ENCODE data around the gene DNAI7.

The DNAI7 gene

DNA sequence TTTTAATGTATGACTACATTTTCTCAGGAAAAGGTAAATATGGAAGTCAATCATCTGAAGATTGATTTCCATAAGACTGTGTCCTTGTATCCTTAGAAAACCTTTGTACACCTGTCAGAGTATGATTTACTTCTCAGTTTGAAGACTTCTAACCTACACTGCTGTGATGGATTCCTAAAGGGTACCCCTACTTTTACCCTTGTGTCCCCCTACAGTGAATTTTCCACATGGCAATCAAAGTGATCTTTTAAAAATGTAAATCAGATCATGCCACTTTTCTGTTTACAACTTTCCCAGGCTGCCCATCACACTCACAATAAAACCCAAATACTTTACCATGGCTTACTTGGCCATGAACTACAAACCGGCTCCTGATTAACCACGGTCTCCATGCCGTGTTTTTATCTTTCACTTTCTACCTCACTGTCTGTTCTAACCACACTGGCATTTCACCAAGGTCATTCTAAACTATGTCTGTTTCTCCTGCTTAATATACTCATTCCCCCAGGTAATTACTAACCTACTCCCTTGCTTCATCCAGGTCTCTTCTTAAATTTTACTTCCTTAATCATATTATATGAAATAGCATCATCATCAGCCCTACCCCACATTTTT is 8.1 kb downstream of the DNAI7 start:
- CTCF ChIA-PET, result no interaction called here
- POLR2A ChIA-PET (ENCODE audit: low non-redundant PET), result no interaction called here
- no peak overlapping the region for H3K27ac ChIP-seq
- no peak for DNase-seq (ENCODE audit: low spot score)
- TF ChIP-seq, protein P1, sequence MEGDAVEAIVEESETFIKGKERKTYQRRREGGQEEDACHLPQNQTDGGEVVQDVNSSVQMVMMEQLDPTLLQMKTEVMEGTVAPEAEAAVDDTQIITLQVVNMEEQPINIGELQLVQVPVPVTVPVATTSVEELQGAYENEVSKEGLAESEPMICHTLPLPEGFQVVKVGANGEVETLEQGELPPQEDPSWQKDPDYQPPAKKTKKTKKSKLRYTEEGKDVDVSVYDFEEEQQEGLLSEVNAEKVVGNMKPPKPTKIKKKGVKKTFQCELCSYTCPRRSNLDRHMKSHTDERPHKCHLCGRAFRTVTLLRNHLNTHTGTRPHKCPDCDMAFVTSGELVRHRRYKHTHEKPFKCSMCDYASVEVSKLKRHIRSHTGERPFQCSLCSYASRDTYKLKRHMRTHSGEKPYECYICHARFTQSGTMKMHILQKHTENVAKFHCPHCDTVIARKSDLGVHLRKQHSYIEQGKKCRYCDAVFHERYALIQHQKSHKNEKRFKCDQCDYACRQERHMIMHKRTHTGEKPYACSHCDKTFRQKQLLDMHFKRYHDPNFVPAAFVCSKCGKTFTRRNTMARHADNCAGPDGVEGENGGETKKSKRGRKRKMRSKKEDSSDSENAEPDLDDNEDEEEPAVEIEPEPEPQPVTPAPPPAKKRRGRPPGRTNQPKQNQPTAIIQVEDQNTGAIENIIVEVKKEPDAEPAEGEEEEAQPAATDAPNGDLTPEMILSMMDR (conservative IDR thresholded peaks at IDR 0.05; ENCODE audit: low read depth), result no peak

DNA sequence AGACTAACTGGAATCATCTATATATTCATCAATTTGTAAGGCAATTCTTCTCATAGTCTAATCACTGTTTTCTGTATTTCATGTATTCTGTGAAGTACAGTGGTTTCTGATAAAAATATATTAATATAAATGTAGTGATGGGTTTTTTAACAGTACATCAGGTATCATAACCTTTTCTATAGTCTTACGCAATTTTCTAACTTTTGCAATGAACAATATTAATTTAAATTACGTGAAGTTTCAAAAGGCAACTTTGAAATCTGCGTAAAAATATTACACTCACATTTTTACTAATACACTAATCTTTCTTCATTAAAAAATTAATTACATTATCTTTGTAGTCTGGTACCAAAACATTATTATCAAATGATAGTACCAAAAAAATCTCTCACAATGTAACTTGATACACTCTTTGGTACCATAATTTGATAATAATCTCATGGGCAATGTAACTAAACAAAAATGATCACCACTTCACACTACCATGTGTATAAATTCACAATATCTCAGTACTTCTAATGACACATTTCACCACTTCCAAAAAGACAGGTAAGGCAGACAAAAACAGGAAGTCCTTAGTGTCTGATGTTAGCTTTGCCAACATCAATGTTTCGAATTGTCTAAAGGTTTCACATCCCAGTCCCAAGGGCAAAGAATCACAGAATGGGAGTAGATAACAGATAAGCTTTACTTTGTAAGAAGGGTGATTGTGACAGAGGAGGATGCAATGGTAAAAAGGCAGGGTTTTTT is 8.7 kb downstream of the DNAI7 start:
- ChIA-PET CTCF (no interaction called here), POLR2A (ENCODE audit: low non-redundant PET) (no interaction called here)
- no peak for DNase-seq (ENCODE audit: low spot score)
- TF ChIP-seq, protein P1 (conservative IDR thresholded peaks at IDR 0.05; ENCODE audit: low read depth), result no peak
- no peak overlapping the region for H3K27ac ChIP-seq

DNA sequence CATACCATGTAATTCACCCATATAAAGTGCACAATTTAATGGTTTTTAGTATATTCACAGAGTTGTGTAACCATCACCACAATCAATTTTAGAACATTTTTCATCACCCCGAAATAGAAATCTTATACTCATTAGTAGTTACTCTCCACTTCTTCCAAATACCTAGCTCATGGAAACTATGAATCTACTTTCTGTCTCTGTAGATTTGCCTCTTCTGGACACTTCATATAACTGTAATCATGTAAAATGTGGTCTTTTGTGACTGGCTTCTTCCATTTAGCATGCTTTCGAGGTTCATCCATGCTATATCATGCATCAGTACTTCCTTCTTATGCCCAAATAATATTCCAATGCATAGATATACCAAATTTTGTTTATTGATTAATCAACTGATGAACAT is 10.8 kb downstream of the DNAI7 start:
- DNase-seq (ENCODE audit: low spot score), result no peak
- CTCF ChIA-PET, result interaction anchor here (0.6 kb wide), 1 partner anchor 100 kb away, joined by 3 read pairs; no protein-coding TSS in a partner anchor
- H3K27ac ChIP-seq, result no peak overlapping the region
- TF ChIP-seq, protein P1 (conservative IDR thresholded peaks at IDR 0.05; ENCODE audit: low read depth), result no peak
- POLR2A ChIA-PET (ENCODE audit: low non-redundant PET), result no interaction called here

DNA sequence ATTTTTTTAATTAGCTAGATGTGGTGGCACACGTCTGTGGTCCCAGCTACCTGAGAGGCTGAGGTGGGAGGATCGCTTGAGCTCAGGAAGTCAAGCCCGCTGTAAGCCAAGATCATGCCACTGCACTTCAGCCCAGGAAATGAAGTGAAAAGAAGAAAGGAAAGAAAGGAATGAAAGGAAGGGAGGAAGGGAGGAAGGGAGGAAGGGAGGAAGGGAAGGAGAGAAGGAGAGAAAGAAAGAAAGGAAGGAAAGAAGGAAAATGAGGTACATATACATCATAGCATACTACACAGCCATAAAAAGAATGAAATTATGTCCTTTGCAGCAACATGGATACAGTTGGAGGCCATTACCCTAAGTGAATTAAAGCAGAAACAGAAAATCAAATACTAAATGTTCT is 12.2 kb downstream of the DNAI7 start:
- no peak overlapping the region for H3K27ac ChIP-seq
- ChIA-PET POLR2A (ENCODE audit: low non-redundant PET) (interaction anchor here (0.6 to 0.7 kb wide), 2 partner anchors 10 to 207 kb away, joined by 4 to 6 read pairs; no protein-coding TSS in a partner anchor), CTCF (interaction anchor here (0.6 kb wide), 1 partner anchor 29 kb away, joined by 5 read pairs; no protein-coding TSS in a partner anchor)
- TF ChIP-seq, protein P1 (conservative IDR thresholded peaks at IDR 0.05; ENCODE audit: low read depth), result no peak
- DNase-seq (ENCODE audit: low spot score), result no peak

DNA sequence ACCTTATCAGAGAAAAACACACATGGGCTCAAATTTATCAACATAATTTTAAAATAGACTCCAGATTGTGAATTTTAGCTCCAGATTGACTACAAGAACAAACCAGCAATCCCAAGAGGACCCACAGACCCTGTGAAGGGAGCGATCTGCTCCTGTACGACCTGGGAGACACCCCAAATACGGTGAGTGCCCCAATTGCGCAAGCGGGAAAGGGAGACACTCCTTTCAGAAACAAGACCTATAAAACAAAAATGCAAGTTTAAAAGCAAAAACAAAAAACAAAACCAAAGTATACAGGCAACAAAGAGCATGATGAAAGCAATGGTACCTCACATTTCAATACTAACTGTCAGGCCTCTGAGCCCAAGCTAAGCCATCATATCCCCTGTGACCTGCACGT is 32.1 kb downstream of the DNAI7 start:
- no peak overlapping the region for H3K27ac ChIP-seq
- CTCF ChIA-PET, result interaction anchor here (0.6 kb wide), 1 partner anchor 54 kb away, joined by 3 read pairs; no protein-coding TSS in a partner anchor
- DNase-seq (ENCODE audit: low spot score), result no peak
- POLR2A ChIA-PET (ENCODE audit: low non-redundant PET), result no interaction called here
- TF ChIP-seq, protein P1 (conservative IDR thresholded peaks at IDR 0.05; ENCODE audit: low read depth), result no peak

DNA sequence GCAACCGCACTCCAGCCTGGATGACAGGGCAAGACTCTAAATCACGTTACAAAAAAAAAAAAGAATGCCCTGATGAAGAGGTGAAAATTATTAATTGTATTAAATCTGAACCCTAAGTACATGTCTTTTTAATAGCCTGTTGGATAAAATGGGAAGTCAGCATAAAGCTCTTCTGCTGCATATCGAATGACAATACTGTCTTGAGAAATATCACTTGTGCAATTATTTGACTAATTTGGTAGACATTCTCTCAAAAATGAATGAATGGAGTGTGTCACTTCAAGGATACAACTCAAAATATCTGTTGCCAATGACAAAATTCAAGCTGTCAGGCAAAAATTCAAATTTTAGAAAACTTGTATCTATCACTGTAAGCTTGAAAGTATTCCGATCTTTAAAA is 38.9 kb downstream of the DNAI7 start:
- TF ChIP-seq, protein P1 (conservative IDR thresholded peaks at IDR 0.05; ENCODE audit: low read depth), result no peak
- DNase-seq (ENCODE audit: low spot score), result no peak
- H3K27ac ChIP-seq, result no peak overlapping the region
- ChIA-PET POLR2A (ENCODE audit: low non-redundant PET) (no interaction called here), CTCF (no interaction called here)
